GM12891 (cell line): ENCODE data around the gene CACNG4.

ENCODE experiments used
- POLR2A ChIP-seq: IDR thresholded peaks from 2 replicates; pipeline ENCODE4 v1.6.1; 2011; ENCODE audit warnings: low read depth, low read length, control low read depth
- POLR2AphosphoS5 ChIP-seq: IDR thresholded peaks from 2 replicates; pipeline ENCODE4 v1.6.1; 2011; ENCODE audit warnings: low read depth, low read length, control low read depth
- SPI1 ChIP-seq: IDR thresholded peaks from 2 replicates; pipeline ENCODE4 v1.6.1; 2011; ENCODE audit warnings: low read depth, low read length, control low read depth
- TAF1 ChIP-seq: IDR thresholded peaks from 2 replicates; pipeline ENCODE4 v1.6.1; 2011; ENCODE audit warnings: low read depth, low read length, control low read depth

DNA sequence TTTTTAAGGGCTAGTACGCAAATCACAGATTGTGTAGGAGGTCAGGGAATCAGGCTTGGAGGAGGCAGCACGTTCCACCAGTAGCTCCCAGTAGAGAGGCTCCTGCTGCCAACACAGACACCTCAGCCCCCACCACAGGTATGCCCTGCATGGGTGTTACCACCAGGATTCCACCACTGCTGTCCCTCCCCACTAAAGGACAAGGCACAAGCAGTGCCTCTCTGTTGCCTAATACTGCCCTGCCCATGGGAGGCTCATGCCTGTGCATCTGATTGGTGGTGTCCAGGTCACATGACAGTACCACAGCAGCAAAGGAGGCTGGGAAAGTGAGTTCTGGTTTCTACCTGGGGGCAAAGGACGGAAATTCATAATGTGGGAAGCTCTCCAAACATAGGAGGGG is 33.6 kb upstream of the CACNG4 start:
- TF ChIP-seq SPI1 (no peak), POLR2A (no peak), POLR2AphosphoS5 (no peak), TAF1 (no peak)
